Mesenchymal stem cell (in vitro differentiated cells and primary cell): ENCODE results near the gene MDFIC.

Experiments used
- DNase-seq: peaks from one replicate; pipeline ENCODE4 v3.0.0-alpha.2; 2013
- H2AFZ ChIP-seq: one replicate; pipeline ENCODE4 v1.6.1; 2013; ENCODE audit warnings: low read depth, mild to moderate bottlenecking, control low read depth, inconsistent platforms, low read length, moderate library complexity
- H2AK5ac ChIP-seq: 2 replicates; pipeline ENCODE4 v1.6.1; 2013; ENCODE audit warnings: low read length, moderate library complexity, mild to moderate bottlenecking, inconsistent platforms; ENCODE audit not compliant: severe bottlenecking
- H2BK120ac ChIP-seq: one replicate; pipeline ENCODE4 v1.6.1; 2013; ENCODE audit warnings: low read depth, mild to moderate bottlenecking, inconsistent platforms, low read length, moderate library complexity
- H2BK12ac ChIP-seq, 2 experiments: one replicate each; pipeline ENCODE4 v1.6.1; 2013; ENCODE audit warnings: inconsistent platforms in 2 of 2, low read length in 2 of 2, mild to moderate bottlenecking in 2 of 2, moderate library complexity in 2 of 2, control low read depth in 1 of 2
- H2BK15ac ChIP-seq: one replicate; pipeline ENCODE4 v1.6.1; 2013; ENCODE audit warnings: mild to moderate bottlenecking, low read depth, inconsistent platforms; ENCODE audit not compliant: poor library complexity, severe bottlenecking
- H2BK5ac ChIP-seq: 2 replicates; pipeline ENCODE4 v1.6.1; 2013; ENCODE audit warnings: low read depth, mild to moderate bottlenecking, low read length, control low read depth, inconsistent platforms; ENCODE audit not compliant: poor library complexity, severe bottlenecking
- H3K14ac ChIP-seq, 2 experiments: one replicate each; pipeline ENCODE4 v1.6.1; 2013; ENCODE audit warnings: inconsistent platforms in 2 of 2, low read length in 2 of 2, control low read depth in 1 of 2, mild to moderate bottlenecking in 1 of 2, moderate library complexity in 1 of 2
- H3K18ac ChIP-seq, 2 experiments: one replicate each; pipeline ENCODE4 v1.6.1; 2013; ENCODE audit warnings: inconsistent platforms in 2 of 2, low read length in 2 of 2, control low read depth in 1 of 2, low read depth in 1 of 2, mild to moderate bottlenecking in 1 of 2
- H3K23ac ChIP-seq, 2 experiments: one replicate each; pipeline ENCODE4 v1.6.1; 2013; ENCODE audit warnings: inconsistent platforms in 2 of 2, low read length in 2 of 2, mild to moderate bottlenecking in 2 of 2, moderate library complexity in 2 of 2, control low read depth in 1 of 2
- H3K27ac ChIP-seq: 2 replicates; pipeline ENCODE4 v1.5.1; 2013; ENCODE audit warnings: mild to moderate bottlenecking, moderate library complexity, low read length, control low read depth, inconsistent platforms; ENCODE audit not compliant: poor library complexity, severe bottlenecking
- H3K27me3 ChIP-seq, 2 experiments: 2 replicates each; pipeline versions ENCODE4 v1.6.1 to v1.7.0; 2013; ENCODE audit warnings: low read length in 2 of 2, mild to moderate bottlenecking in 2 of 2, moderate library complexity in 2 of 2, control low read depth in 1 of 2, inconsistent platforms in 1 of 2; ENCODE audit not compliant: control insufficient read depth in 1 of 2, insufficient read depth in 1 of 2
- H3K36me3 ChIP-seq, 2 experiments: 2 replicates each; pipeline versions ENCODE4 v1.6.1 to v1.7.0; 2013; ENCODE audit warnings: low read length in 2 of 2, control low read depth in 1 of 2, inconsistent platforms in 1 of 2, low read depth in 1 of 2, mild to moderate bottlenecking in 1 of 2; ENCODE audit not compliant: insufficient read depth in 2 of 2, control insufficient read depth in 1 of 2
- H3K4ac ChIP-seq, 2 experiments: one replicate each; pipeline ENCODE4 v1.6.1; 2013; ENCODE audit warnings: inconsistent platforms in 2 of 2, low read length in 2 of 2, mild to moderate bottlenecking in 2 of 2, moderate library complexity in 2 of 2, control low read depth in 1 of 2, low read depth in 1 of 2
- H3K4me1 ChIP-seq: 2 replicates; pipeline ENCODE4 v1.6.1; 2013; ENCODE audit warnings: low read depth, low read length, control low read depth; ENCODE audit not compliant: control insufficient read depth, insufficient read depth
- H3K4me2 ChIP-seq: 2 replicates; pipeline ENCODE4 v1.6.1; 2013; ENCODE audit warnings: low read length, mild to moderate bottlenecking, inconsistent platforms; ENCODE audit not compliant: poor library complexity, severe bottlenecking
- H3K4me3 ChIP-seq, 2 experiments: 2 replicates each; pipeline versions ENCODE4 v1.5.1 to v1.7.0; 2013; ENCODE audit warnings: low read length in 2 of 2, mild to moderate bottlenecking in 2 of 2, control low read depth in 1 of 2, low read depth in 1 of 2; ENCODE audit not compliant: insufficient read depth in 1 of 2
- H3K79me1 ChIP-seq: replicated peaks from 2 replicates; pipeline ENCODE4 v1.6.1; 2013; ENCODE audit warnings: mild to moderate bottlenecking, control low read depth, low read length, inconsistent platforms; ENCODE audit not compliant: poor library complexity, severe bottlenecking
- H3K9ac ChIP-seq: 2 replicates; pipeline ENCODE4 v1.7.0; 2013; ENCODE audit warnings: mild to moderate bottlenecking, low read length, moderate library complexity
- H3K9me3 ChIP-seq: 2 replicates; pipeline ENCODE4 v1.7.0; 2013; ENCODE audit warnings: mild to moderate bottlenecking, low read length; ENCODE audit not compliant: control insufficient read depth
- H4K8ac ChIP-seq: one replicate; pipeline ENCODE4 v1.6.1; 2013; ENCODE audit warnings: inconsistent platforms, mild to moderate bottlenecking, low read length, moderate library complexity
- H4K91ac ChIP-seq: one replicate; pipeline ENCODE4 v1.6.1; 2013; ENCODE audit warnings: mild to moderate bottlenecking, low read length, inconsistent platforms
- WGBS: methylation state at CpG from one replicate; pipeline ENCODE4 v1.1.7; 2013; ENCODE audit warnings: mixed read lengths; 5-methylcytosine and 5-hydroxymethylcytosine counted together

MDFIC gene

DNA sequence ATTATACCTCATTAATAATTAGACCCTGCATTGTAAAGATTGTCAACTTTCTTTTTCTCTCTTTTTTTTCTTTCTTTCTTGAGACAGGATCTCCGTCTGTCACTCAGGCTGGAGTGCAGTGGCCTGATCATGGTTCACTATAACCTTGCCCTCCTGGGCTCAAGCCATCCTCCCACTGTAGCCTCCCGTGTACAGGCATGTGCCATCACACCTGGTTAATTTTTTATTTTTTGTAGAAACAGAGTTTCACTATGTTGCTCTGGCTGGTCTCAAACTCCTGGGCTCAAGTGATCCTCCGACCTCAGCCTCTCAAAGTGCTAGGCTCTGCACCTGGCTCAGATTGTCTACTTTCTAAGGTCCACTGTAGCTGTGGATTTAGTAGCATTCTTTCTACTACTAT lies 50.7 kb downstream of the MDFIC start:
- peak overlapping the region in 1 of 2 experiments; percentile 78 for H2BK12ac ChIP-seq
- no peaks in the 10 kb centered on the region for H3K27me3 ChIP-seq
- no peak overlapping the region for H3K9ac ChIP-seq
- peak overlapping the region; percentile 31 for H2BK5ac ChIP-seq
- peaks cover 5% of the 10 kb centered on the region for H3K4me1 ChIP-seq
- no peak overlapping the region for H3K14ac ChIP-seq
- H2BK120ac ChIP-seq: peak overlapping the region; percentile 73
- peaks cover 0 to 3% of the 10 kb centered on the region in 2 experiments for H3K36me3 ChIP-seq
- no peak overlapping the region for H2BK15ac ChIP-seq
- H4K91ac ChIP-seq: no peak overlapping the region
- DNase-seq: no peak
- no peaks in the 10 kb centered on the region for H3K9me3 ChIP-seq
- peak overlapping the region; percentile 93 for H2AK5ac ChIP-seq
- no peak overlapping the region for H3K4me2 ChIP-seq
- peak overlapping the region in 1 of 2 experiments; percentile 15 for H3K4ac ChIP-seq
- H3K79me1 ChIP-seq: peaks cover 21% of the 10 kb centered on the region
- H3K23ac ChIP-seq: no peak overlapping the region
- peak overlapping the region; percentile 43 to 70 for H3K18ac ChIP-seq
- no peak overlapping the region for H2AFZ ChIP-seq
- 100% methylated on average over 3 of the region's 3 CpGs for WGBS
- H3K4me3 ChIP-seq: no peak overlapping the region
- H4K8ac ChIP-seq: no peak overlapping the region
- peak overlapping the region; percentile 70 for H3K27ac ChIP-seq

DNA sequence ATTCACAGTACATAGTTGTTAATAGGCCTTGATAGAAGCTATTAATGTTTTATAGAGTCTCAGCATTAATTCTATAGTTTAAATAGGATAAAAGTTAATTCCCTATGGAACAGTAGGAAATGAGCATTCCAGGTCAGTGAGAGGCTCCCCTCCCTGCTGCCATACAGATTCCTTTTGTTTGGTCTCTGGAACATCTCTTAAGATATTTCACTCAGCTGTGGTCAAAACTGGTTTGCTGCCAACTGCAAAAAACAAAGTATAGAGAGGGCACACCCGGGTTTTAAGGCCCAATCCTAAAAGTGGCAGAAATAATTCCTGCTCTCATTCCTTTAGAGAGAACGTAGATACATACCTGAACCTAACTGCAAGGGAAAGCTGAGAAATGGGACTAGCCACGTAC lies 51.3 kb downstream of the MDFIC start:
- no peak overlapping the region for H4K91ac ChIP-seq
- H3K18ac ChIP-seq: no peak overlapping the region
- no peak overlapping the region for H3K4me3 ChIP-seq
- H3K27me3 ChIP-seq: no peaks in the 10 kb centered on the region
- no peak overlapping the region for H3K9ac ChIP-seq
- peak overlapping the region in 1 of 2 experiments; percentile 41 for H3K4ac ChIP-seq
- H2BK5ac ChIP-seq: no peak overlapping the region
- no peaks in the 10 kb centered on the region for H3K9me3 ChIP-seq
- H3K36me3 ChIP-seq: peaks cover 0 to 3% of the 10 kb centered on the region in 2 experiments
- H2AFZ ChIP-seq: no peak overlapping the region
- peak overlapping the region; percentile 79 for H3K27ac ChIP-seq
- no peak overlapping the region for H3K23ac ChIP-seq
- H3K14ac ChIP-seq: no peak overlapping the region
- peak; percentile 52 for DNase-seq
- no peak overlapping the region for H2AK5ac ChIP-seq
- H3K79me1 ChIP-seq: peaks cover 19% of the 10 kb centered on the region
- H2BK12ac ChIP-seq: no peak overlapping the region
- no peak overlapping the region for H2BK15ac ChIP-seq
- peaks cover 5% of the 10 kb centered on the region for H3K4me1 ChIP-seq
- no peak overlapping the region for H4K8ac ChIP-seq
- WGBS: no CpG with 5 or more reads among the region's 3 CpGs
- no peak overlapping the region for H2BK120ac ChIP-seq
- H3K4me2 ChIP-seq: no peak overlapping the region

DNA sequence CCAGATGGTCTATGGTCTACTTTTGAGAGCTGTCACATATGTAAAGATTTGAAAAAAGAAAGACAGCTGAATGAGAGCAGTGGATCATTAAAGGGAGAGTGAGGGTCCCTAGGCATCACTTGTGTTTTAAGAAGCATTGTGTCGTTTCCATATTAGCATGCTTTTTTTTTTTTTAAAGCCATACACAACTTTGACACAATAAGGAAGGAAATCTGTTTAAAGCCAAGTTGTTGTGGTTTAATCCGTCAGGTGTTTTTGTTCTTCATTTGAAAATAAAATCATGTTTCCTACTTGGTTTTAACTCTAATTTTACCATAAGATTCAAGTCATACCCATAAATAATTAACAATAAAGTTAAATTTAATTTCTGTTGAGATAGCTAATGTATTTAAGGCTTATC lies 53.5 kb downstream of the MDFIC start:
- H3K27me3 ChIP-seq: no peaks in the 10 kb centered on the region
- no CpG with 5 or more reads among the region's 2 CpGs for WGBS
- peaks cover 0 to 13% of the 10 kb centered on the region in 2 experiments for H3K36me3 ChIP-seq
- no peak overlapping the region for H3K27ac ChIP-seq
- no peak overlapping the region for H3K14ac ChIP-seq
- H2AFZ ChIP-seq: no peak overlapping the region
- no peaks in the 10 kb centered on the region for H3K9me3 ChIP-seq
- H2BK12ac ChIP-seq: no peak overlapping the region
- H2AK5ac ChIP-seq: no peak overlapping the region
- H2BK15ac ChIP-seq: no peak overlapping the region
- H3K4me1 ChIP-seq: peaks cover 7% of the 10 kb centered on the region
- H3K18ac ChIP-seq: no peak overlapping the region
- H3K4me3 ChIP-seq: no peak overlapping the region
- H3K79me1 ChIP-seq: peaks cover 14% of the 10 kb centered on the region
- no peak overlapping the region for H2BK5ac ChIP-seq
- H3K4me2 ChIP-seq: no peak overlapping the region
- H3K4ac ChIP-seq: no peak overlapping the region
- no peak overlapping the region for H4K91ac ChIP-seq
- H3K9ac ChIP-seq: no peak overlapping the region
- H2BK120ac ChIP-seq: no peak overlapping the region
- no peak overlapping the region for H4K8ac ChIP-seq
- H3K23ac ChIP-seq: no peak overlapping the region
- no peak for DNase-seq

DNA sequence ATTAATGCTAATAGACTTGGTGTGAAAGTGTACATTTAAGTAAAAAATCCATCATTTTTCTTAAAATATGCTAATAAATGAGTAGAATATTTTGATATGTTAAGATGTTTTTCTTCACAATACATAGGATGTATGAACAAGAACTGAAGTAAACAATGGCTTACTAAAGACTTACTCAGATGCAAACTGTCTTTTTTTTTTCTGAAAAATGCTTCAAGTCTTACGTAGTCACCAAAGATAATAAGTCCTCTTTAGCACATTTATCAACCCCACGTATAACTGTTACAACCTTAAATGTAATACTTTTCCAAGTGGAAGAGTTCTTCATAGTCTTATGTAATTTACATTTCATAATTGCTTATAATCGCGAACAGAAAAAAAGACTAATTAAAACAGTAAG lies 54.8 kb downstream of the MDFIC start:
- Histone ChIP-seq H3K27ac (no peak overlapping the region), H2BK12ac (no peak overlapping the region), H3K9me3 (no peaks in the 10 kb centered on the region), H3K4me1 (peaks cover 7% of the 10 kb centered on the region), H2AK5ac (no peak overlapping the region), H3K27me3 (no peaks in the 10 kb centered on the region), H3K14ac (no peak overlapping the region), H3K18ac (no peak overlapping the region), H3K36me3 (peaks cover 0 to 25% of the 10 kb centered on the region in 2 experiments), H2AFZ (no peak overlapping the region), H3K4me3 (no peak overlapping the region), H4K8ac (no peak overlapping the region), H2BK15ac (no peak overlapping the region), H3K4me2 (no peak overlapping the region), H3K4ac (no peak overlapping the region), H3K9ac (no peak overlapping the region), H2BK120ac (no peak overlapping the region), H3K23ac (no peak overlapping the region), H4K91ac (no peak overlapping the region), H3K79me1 (peaks cover 12% of the 10 kb centered on the region), H2BK5ac (no peak overlapping the region)
- DNase-seq: peak; percentile 41
- WGBS: 13% methylated on average over 1 of the region's 4 CpGs
